CD4-positive, alpha-beta memory T cell (primary cell): ENCODE data around the gene CNOT4. TPM values are rescaled to one million over a fixed set of nuclear protein-coding genes. Genes with fewer than 3 reads are reported as not detected.

ENCODE experiments used
- CTCF ChIA-PET: fragments of 350-600 bp; sonication (Branson Sonifier 250); formaldehyde crosslinking; loops from one replicate; lab custom pipeline; 2021; ENCODE audit warnings: inconsistent platforms; ENCODE audit not compliant: partially characterized antibody; lab: Charles Lee
- POLR2A ChIA-PET: fragments of 350-600 bp; sonication (Branson Sonifier 250); formaldehyde crosslinking; loops from one replicate; lab custom pipeline; 2021; ENCODE audit not compliant: partially characterized antibody; lab: Charles Lee
- DNase-seq, 5 donors: peaks; one replicate each; pipeline versions ENCODE4 v3.0.0 to v3.0.0-alpha.2; 2020 to 2022; ENCODE audit warnings: mixed read lengths in 1 of 5
- H3K27ac ChIP-seq: one replicate; pipeline ENCODE4 v1.7.0; 2013; ENCODE audit warnings: low read depth, low read length
- H3K27me3 ChIP-seq: 2 replicates; pipeline ENCODE4 v1.7.0; 2013; ENCODE audit warnings: mild to moderate bottlenecking, low read length, moderate library complexity; ENCODE audit not compliant: insufficient read depth
- H3K36me3 ChIP-seq: 2 replicates; pipeline ENCODE4 v1.7.0; 2013; ENCODE audit warnings: mild to moderate bottlenecking, low read length, moderate library complexity; ENCODE audit not compliant: insufficient read depth
- H3K4me1 ChIP-seq: 2 replicates; pipeline ENCODE4 v1.7.0; 2013; ENCODE audit warnings: mild to moderate bottlenecking, low read length, moderate library complexity; ENCODE audit not compliant: insufficient read depth
- H3K4me3 ChIP-seq, 2 donors: one replicate each; pipeline ENCODE4 v1.7.0; 2013; ENCODE audit warnings: low read length in 2 of 2, mild to moderate bottlenecking in 1 of 2
- H3K9me3 ChIP-seq, 2 donors: one replicate each; pipeline ENCODE4 v1.7.0; 2013; ENCODE audit warnings: low read length in 2 of 2, control low read depth in 1 of 2; ENCODE audit not compliant: control insufficient read depth in 1 of 2
- H3K27ac Mint-ChIP-seq, 7 donors: one replicate each; pipeline ENCODE4 v1.8.0; 2020 to 2021; ENCODE audit warnings: mixed read lengths in 7 of 7, mild to moderate bottlenecking in 6 of 7, inconsistent platforms in 3 of 7, moderate library complexity in 3 of 7
- H3K27me3 Mint-ChIP-seq, 2 donors: one replicate each; pipeline ENCODE4 v1.8.0; 2020 to 2021; ENCODE audit warnings: mixed read lengths in 2 of 2
- H3K36me3 Mint-ChIP-seq, 2 donors: one replicate each; pipeline ENCODE4 v1.8.0; 2020 to 2021; ENCODE audit warnings: mixed read lengths in 2 of 2, inconsistent platforms in 1 of 2, mild to moderate bottlenecking in 1 of 2
- H3K4me1 Mint-ChIP-seq, 4 donors: one replicate each; pipeline ENCODE4 v1.8.0; 2020 to 2021; ENCODE audit warnings: mixed read lengths in 4 of 4, mild to moderate bottlenecking in 1 of 4
- H3K4me3 Mint-ChIP-seq, 8 donors: one replicate each; pipeline ENCODE4 v1.8.0; 2020 to 2021; ENCODE audit warnings: mixed read lengths in 8 of 8, mild to moderate bottlenecking in 7 of 8, moderate library complexity in 6 of 8, inconsistent platforms in 3 of 8
- H3K9me3 Mint-ChIP-seq, 8 donors: one replicate each; pipeline ENCODE4 v1.8.0; 2020 to 2021; ENCODE audit warnings: mixed read lengths in 8 of 8, mild to moderate bottlenecking in 5 of 8, inconsistent platforms in 3 of 8, moderate library complexity in 1 of 8
- intact Hi-C: fragments of 100-400 bp; cut with micrococcal nuclease; formaldehyde crosslinking; loops from one replicate; pipeline ENCODE4 v1.15.1; 2023
- polyA plus RNA-seq, 2 donors: library from polyadenylated mRNA; unstranded; fragments of 300-500 nt; fragmentation: Illumina TruSeq; gene quantifications; one replicate each; pipeline ENCODE4 v1.2.3, GENCODE V29; 2021
- total RNA-seq, 2 experiments: library from RNA; stranded (reverse); gene quantifications; one replicate each; pipeline ENCODE4 v1.2.3, GENCODE V29; 2021

Gene CNOT4
- total and polyA plus RNA-seq, 4 experiments from 2014 or later = 11.1 to 35.0 (median 26.2) TPM

DNA sequence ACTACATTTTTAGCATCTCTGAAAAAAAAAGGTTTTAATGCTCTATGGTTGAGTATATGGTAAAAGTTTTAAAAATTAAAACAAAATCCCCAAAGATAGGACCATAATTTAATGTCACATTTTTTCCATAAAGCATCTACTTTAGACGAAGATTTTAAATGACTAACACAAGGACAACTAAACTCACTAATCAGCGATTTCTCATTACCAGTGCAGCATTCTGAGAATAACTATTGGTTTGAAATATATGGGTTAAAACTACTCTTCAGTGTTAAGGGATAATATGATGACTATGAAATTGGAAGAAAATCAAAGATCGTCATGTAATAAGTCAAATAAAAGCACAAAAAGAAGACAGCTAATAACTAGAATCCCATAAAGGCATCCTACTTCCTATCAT lies 118.4 kb downstream of the CNOT4 start:
- no peaks in the 10 kb centered on the region for H3K27me3 Mint-ChIP-seq
- H3K4me3 ChIP-seq = no peak overlapping the region
- H3K36me3 Mint-ChIP-seq = peaks cover 39 to 49% of the 10 kb centered on the region in 2 donors
- H3K27ac ChIP-seq = no peak overlapping the region
- no peak overlapping the region for H3K4me3 Mint-ChIP-seq
- ChIA-PET POLR2A (no interaction called here), CTCF (no interaction called here)
- H3K4me1 Mint-ChIP-seq = peaks cover 2 to 5% (median 4%) of the 10 kb centered on the region in 4 donors
- H3K9me3 Mint-ChIP-seq = no peaks in the 10 kb centered on the region
- DNase-seq = no peak
- H3K27ac Mint-ChIP-seq = no peak overlapping the region
- no peaks in the 10 kb centered on the region for H3K9me3 ChIP-seq
- peaks cover 6% of the 10 kb centered on the region for H3K36me3 ChIP-seq
- no peaks in the 10 kb centered on the region for H3K4me1 ChIP-seq
- H3K27me3 ChIP-seq = no peaks in the 10 kb centered on the region
- intact Hi-C loops = loop anchor here (10.0 kb wide), 1 partner anchor 107 kb away; no protein-coding TSS in a partner anchor

DNA sequence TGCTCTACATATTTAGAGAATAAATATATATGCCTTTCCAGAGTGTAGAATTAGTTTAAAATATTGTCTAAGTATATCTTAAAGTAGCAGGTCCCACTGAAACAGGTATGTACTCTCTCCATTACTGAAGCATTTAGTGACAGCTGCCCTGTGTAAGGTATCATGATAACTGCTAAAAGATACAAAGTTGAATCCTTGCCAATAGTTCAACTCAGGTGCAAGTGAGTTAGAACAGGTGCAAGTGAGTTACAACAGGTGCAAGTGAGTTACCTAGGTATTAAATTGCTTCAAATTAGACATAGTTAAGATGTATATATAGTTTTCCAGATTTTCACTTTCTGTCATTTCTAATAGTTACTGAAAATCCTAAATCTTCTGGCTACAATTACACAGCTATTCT lies 119.1 kb downstream of the CNOT4 start:
- H3K4me3 Mint-ChIP-seq = no peak overlapping the region
- POLR2A ChIA-PET = no interaction called here
- H3K9me3 Mint-ChIP-seq = no peaks in the 10 kb centered on the region

GRCh38 chr7:135389971-135390370 lies 119.9 kb downstream of the CNOT4 start:
- no peak overlapping the region for H3K27ac ChIP-seq
- H3K27me3 Mint-ChIP-seq = no peaks in the 10 kb centered on the region
- no peaks in the 10 kb centered on the region for H3K9me3 ChIP-seq
- no peaks in the 10 kb centered on the region for H3K9me3 Mint-ChIP-seq
- CTCF ChIA-PET = no interaction called here
- H3K27me3 ChIP-seq = no peaks in the 10 kb centered on the region
- no peak overlapping the region for H3K4me3 ChIP-seq
- intact Hi-C loops = loop anchor here (10.0 kb wide), 1 partner anchor 105 kb away; no protein-coding TSS in a partner anchor
- H3K27ac Mint-ChIP-seq = no peak overlapping the region
- POLR2A ChIA-PET = no interaction called here
- H3K4me1 Mint-ChIP-seq = peaks cover 0 to 5% (median 4%) of the 10 kb centered on the region in 4 donors
- peaks cover 6% of the 10 kb centered on the region for H3K36me3 ChIP-seq
- peaks cover 35 to 44% of the 10 kb centered on the region in 2 donors for H3K36me3 Mint-ChIP-seq
- H3K4me1 ChIP-seq = no peaks in the 10 kb centered on the region
- no peak for DNase-seq
- no peak overlapping the region for H3K4me3 Mint-ChIP-seq

More for the DNA sequence above, 119.1 kb downstream of the CNOT4 start:
- CTCF ChIA-PET = no interaction called here
- H3K9me3 ChIP-seq = no peaks in the 10 kb centered on the region
- Mint-ChIP-seq H3K4me1 (peaks cover 2 to 5% (median 4%) of the 10 kb centered on the region in 4 donors), H3K27ac (no peak overlapping the region), H3K36me3 (peaks cover 41 to 50% of the 10 kb centered on the region in 2 donors), H3K27me3 (no peaks in the 10 kb centered on the region)
- H3K4me1 ChIP-seq = no peaks in the 10 kb centered on the region
- H3K27ac ChIP-seq = no peak overlapping the region
- peaks cover 6% of the 10 kb centered on the region for H3K36me3 ChIP-seq
- no peak for DNase-seq
- intact Hi-C loops = loop anchor here (10.0 kb wide), 1 partner anchor 106 kb away; no protein-coding TSS in a partner anchor
- H3K4me3 ChIP-seq = no peak overlapping the region
- no peaks in the 10 kb centered on the region for H3K27me3 ChIP-seq

DNA sequence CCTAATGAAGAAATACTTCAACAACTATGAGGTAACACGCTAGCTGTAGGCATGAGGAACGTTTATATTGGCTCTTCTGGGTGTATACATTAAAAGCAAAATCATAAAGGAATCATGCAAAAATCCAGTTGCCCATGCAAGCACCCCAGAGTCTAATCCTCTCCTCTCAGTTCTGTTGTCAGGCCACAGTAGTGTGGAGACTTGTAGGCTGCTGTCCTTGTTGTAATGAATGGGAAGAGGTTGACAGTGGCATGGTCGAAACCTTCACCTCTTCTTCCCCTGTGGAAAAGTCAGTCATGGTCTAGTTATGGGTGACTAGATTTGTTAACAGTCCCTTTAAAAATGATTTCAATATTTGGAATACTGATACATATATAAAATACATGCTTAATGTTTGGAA lies 121.3 kb downstream of the CNOT4 start:
- H3K27me3 ChIP-seq = no peaks in the 10 kb centered on the region
- H3K4me1 Mint-ChIP-seq = peaks cover 0 to 5% (median 4%) of the 10 kb centered on the region in 4 donors
- no peaks in the 10 kb centered on the region for H3K9me3 ChIP-seq
- intact Hi-C loops = no loop called here
- no peaks in the 10 kb centered on the region for H3K4me1 ChIP-seq
- POLR2A ChIA-PET = no interaction called here
- CTCF ChIA-PET = no interaction called here
- no peak for DNase-seq
- no peaks in the 10 kb centered on the region for H3K36me3 ChIP-seq
- H3K27ac Mint-ChIP-seq = no peak overlapping the region
- H3K9me3 Mint-ChIP-seq = no peaks in the 10 kb centered on the region
- H3K27me3 Mint-ChIP-seq = no peaks in the 10 kb centered on the region
- H3K36me3 Mint-ChIP-seq = peaks cover 24 to 36% of the 10 kb centered on the region in 2 donors
- no peak overlapping the region for H3K4me3 ChIP-seq
- H3K27ac ChIP-seq = no peak overlapping the region
- H3K4me3 Mint-ChIP-seq = no peak overlapping the region

GRCh38 chr7:135386776-135387175 lies 123.1 kb downstream of the CNOT4 start:
- H3K9me3 ChIP-seq = no peaks in the 10 kb centered on the region
- H3K9me3 Mint-ChIP-seq = no peaks in the 10 kb centered on the region
- no peak for DNase-seq
- peaks cover 0 to 5% (median 2%) of the 10 kb centered on the region in 4 donors for H3K4me1 Mint-ChIP-seq
- H3K4me3 ChIP-seq = no peak overlapping the region
- H3K27me3 ChIP-seq = no peaks in the 10 kb centered on the region
- H3K36me3 Mint-ChIP-seq = peaks cover 15 to 25% of the 10 kb centered on the region in 2 donors
- H3K27ac Mint-ChIP-seq = no peak overlapping the region
- H3K27me3 Mint-ChIP-seq = no peaks in the 10 kb centered on the region
- H3K27ac ChIP-seq = no peak overlapping the region
- POLR2A ChIA-PET = no interaction called here
- no peak overlapping the region for H3K4me3 Mint-ChIP-seq
- H3K4me1 ChIP-seq = no peaks in the 10 kb centered on the region
- CTCF ChIA-PET = no interaction called here
- no peaks in the 10 kb centered on the region for H3K36me3 ChIP-seq
- intact Hi-C loops = no loop called here

DNA sequence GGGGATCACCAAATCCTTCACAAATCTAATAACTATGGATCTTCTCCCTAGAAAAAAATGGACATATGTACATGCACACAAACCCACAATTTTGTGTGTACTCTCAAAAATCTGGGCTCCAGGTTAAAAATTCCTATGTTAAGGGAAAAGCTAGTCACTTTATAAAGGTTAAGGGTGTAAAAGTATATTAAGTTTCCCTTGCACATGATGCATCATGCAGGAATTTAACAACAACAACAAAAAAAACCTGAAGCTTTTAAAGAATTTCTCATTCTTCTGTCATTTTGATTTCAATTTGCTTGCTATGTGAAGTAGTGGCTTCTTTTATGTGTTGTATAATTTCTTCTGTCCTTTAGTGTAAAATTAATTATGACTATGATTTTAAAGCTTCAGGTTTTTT lies 123.7 kb downstream of the CNOT4 start:
- Histone ChIP-seq H3K9me3 (no peaks in the 10 kb centered on the region), H3K27ac (no peak overlapping the region), H3K36me3 (no peaks in the 10 kb centered on the region), H3K4me3 (no peak overlapping the region), H3K27me3 (no peaks in the 10 kb centered on the region), H3K4me1 (no peaks in the 10 kb centered on the region)
- ChIA-PET POLR2A (no interaction called here), CTCF (no interaction called here)
- intact Hi-C loops = no loop called here
- no peak for DNase-seq
- Mint-ChIP-seq H3K4me3 (no peak overlapping the region), H3K27ac (no peak overlapping the region), H3K4me1 (peaks cover 0 to 5% (median 0%) of the 10 kb centered on the region in 4 donors), H3K27me3 (no peaks in the 10 kb centered on the region), H3K36me3 (peaks cover 15 to 21% of the 10 kb centered on the region in 2 donors), H3K9me3 (no peaks in the 10 kb centered on the region)

DNA sequence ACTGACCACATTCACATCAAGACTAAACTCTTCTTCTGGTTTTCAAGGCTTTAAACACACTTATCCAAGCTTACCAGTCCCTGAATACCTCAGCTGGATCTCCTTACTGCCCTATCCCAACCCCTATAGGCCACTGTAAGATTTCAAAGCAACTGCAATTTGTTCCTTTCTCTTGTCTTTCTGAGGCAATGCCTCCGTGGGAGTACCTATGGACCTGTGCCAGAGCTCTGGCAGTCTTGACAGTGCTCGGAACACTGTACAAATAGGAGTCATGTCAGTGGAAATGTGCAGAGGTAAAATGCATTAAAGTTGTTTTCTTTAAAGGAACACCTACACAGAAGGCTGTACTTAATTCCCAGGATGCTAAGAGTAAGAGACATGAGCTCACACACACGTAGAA lies 124.7 kb downstream of the CNOT4 start:
- intact Hi-C loops = no loop called here
- H3K27me3 ChIP-seq = no peaks in the 10 kb centered on the region
- H3K36me3 ChIP-seq = no peaks in the 10 kb centered on the region
- no peak overlapping the region for H3K27ac ChIP-seq
- no peaks in the 10 kb centered on the region for H3K4me1 ChIP-seq
- peaks cover 15 to 21% of the 10 kb centered on the region in 2 donors for H3K36me3 Mint-ChIP-seq
- DNase-seq = no peak
- peaks cover 0 to 4% (median 0%) of the 10 kb centered on the region in 4 donors for H3K4me1 Mint-ChIP-seq
- H3K27me3 Mint-ChIP-seq = no peaks in the 10 kb centered on the region
- POLR2A ChIA-PET = no interaction called here
- no peaks in the 10 kb centered on the region for H3K9me3 ChIP-seq
- no peak overlapping the region for H3K27ac Mint-ChIP-seq
- H3K4me3 ChIP-seq = no peak overlapping the region
- no peak overlapping the region for H3K4me3 Mint-ChIP-seq
- no peaks in the 10 kb centered on the region for H3K9me3 Mint-ChIP-seq
- CTCF ChIA-PET = no interaction called here
